Liver (tissue), 9 donors: ENCODE results near the gene TAPT1. TPM values are rescaled to one million over a fixed set of nuclear protein-coding genes. Genes with fewer than 3 reads are reported as not detected.

ENCODE experiments used
- DNase-seq: peaks from one replicate; pipeline ENCODE4 v3.0.0-alpha.2; 2017; ENCODE audit warnings: low spot score
- H3K27ac ChIP-seq, 2 donors: one replicate each; pipeline ENCODE4 v1.7.0; 2013; ENCODE audit warnings: inconsistent platforms in 2 of 2, low read length in 2 of 2, control low read depth in 1 of 2, low read depth in 1 of 2, mild to moderate bottlenecking in 1 of 2
- H3K27me3 ChIP-seq, 4 donors: one replicate each; pipeline versions ENCODE4 v1.6.1 to v1.7.0; 2013; ENCODE audit warnings: low read length in 3 of 4, inconsistent platforms in 1 of 4, mild to moderate bottlenecking in 1 of 4, moderate library complexity in 1 of 4; ENCODE audit not compliant: control insufficient read depth in 4 of 4, insufficient read depth in 4 of 4
- H3K36me3 ChIP-seq, 4 donors: one replicate each; pipeline versions ENCODE4 v1.6.1 to v1.7.0; 2013; ENCODE audit warnings: low read length in 3 of 4, mild to moderate bottlenecking in 3 of 4, low read depth in 1 of 4, moderate library complexity in 1 of 4; ENCODE audit not compliant: control insufficient read depth in 4 of 4, insufficient read depth in 3 of 4
- H3K4me1 ChIP-seq, 4 donors: one replicate each; pipeline versions ENCODE4 v1.6.1 to v1.7.0; 2013; ENCODE audit warnings: low read length in 3 of 4, mild to moderate bottlenecking in 3 of 4, moderate library complexity in 1 of 4; ENCODE audit not compliant: control insufficient read depth in 4 of 4, insufficient read depth in 4 of 4
- H3K4me3 ChIP-seq, 3 donors: one replicate each; pipeline versions ENCODE4 v1.6.1 to v1.7.0; 2013; ENCODE audit warnings: low read length in 3 of 3, control low read depth in 1 of 3, low read depth in 1 of 3, mild to moderate bottlenecking in 1 of 3
- H3K9ac ChIP-seq, 2 donors: one replicate each; pipeline ENCODE4 v1.7.0; 2013; ENCODE audit warnings: low read length in 2 of 2, mild to moderate bottlenecking in 2 of 2, moderate library complexity in 2 of 2, control low read depth in 1 of 2, low read depth in 1 of 2
- H3K9me3 ChIP-seq, 4 donors: one replicate each; pipeline versions ENCODE4 v1.6.1 to v1.7.0; 2013; ENCODE audit warnings: low read length in 3 of 4; ENCODE audit not compliant: control insufficient read depth in 4 of 4
- FOXA1 ChIP-seq: IDR thresholded peaks from 2 replicates; pipeline ENCODE4 v1.6.1; 2016; ENCODE audit warnings: antibody characterized with exemption
- GABPA ChIP-seq, 2 donors: IDR thresholded peaks in 1 of 2; conservative IDR thresholded peaks in 1 of 2; 2 replicates each; pipeline ENCODE4 v1.6.1; 2016; ENCODE audit warnings: antibody characterized with exemption in 2 of 2, mild to moderate bottlenecking in 1 of 2, moderate library complexity in 1 of 2
- HNF4A ChIP-seq, 2 donors: conservative IDR thresholded peaks; 2 replicates each; pipeline ENCODE4 v1.6.1; 2016; ENCODE audit warnings: antibody characterized with exemption in 2 of 2, mild to moderate bottlenecking in 2 of 2
- HNF4G ChIP-seq: IDR thresholded peaks from 2 replicates; pipeline ENCODE4 v1.6.1; 2016; ENCODE audit warnings: antibody characterized with exemption
- JUND ChIP-seq, 2 donors: IDR thresholded peaks; 2 replicates each; pipeline ENCODE4 v1.6.1; 2016; ENCODE audit warnings: antibody characterized with exemption in 2 of 2
- NR2F2 ChIP-seq: IDR thresholded peaks from 2 replicates; pipeline ENCODE4 v1.6.1; 2016; ENCODE audit warnings: antibody characterized with exemption
- RXRA ChIP-seq, 2 donors: IDR thresholded peaks; 2 replicates each; pipeline ENCODE4 v1.6.1; 2017 to 2018; ENCODE audit warnings: antibody characterized with exemption in 2 of 2, mild to moderate bottlenecking in 1 of 2
- TAF1 ChIP-seq: conservative IDR thresholded peaks from 2 replicates; pipeline ENCODE4 v1.6.1; 2016; ENCODE audit warnings: antibody characterized with exemption, mild to moderate bottlenecking
- WGBS: extraction: QIAGEN DNeasy Blood & Tissue Kit; methylation state at CpG from one replicate; pipeline ENCODE4 v1.1.7; 2013; 5-methylcytosine and 5-hydroxymethylcytosine counted together
- polyA plus RNA-seq, 2 donors: library from polyadenylated mRNA; stranded (reverse) in 1 of 2; unstranded in 1 of 2; fragments of 200-250 nt in 1 of 2; fragments of >200 nt in 1 of 2; fragmentation: Nextera tagmentation in 1 of 2; extraction: Ambion mirVana in 1 of 2; gene quantifications; one replicate each; pipeline versions ENCODE4 v1.2.1 to v1.2.3, GENCODE V29; 2013 to 2015
- total RNA-seq, 2 donors: library from RNA; depleted of rRNA; stranded (reverse); fragments of >200 nt; gene quantifications; one replicate each; pipeline ENCODE4 v1.2.3, GENCODE V29; 2014
- TF ChIP-seq, protein P1 (sequence below): IDR thresholded peaks from 2 replicates; pipeline ENCODE4 v1.6.1; 2016; ENCODE audit warnings: antibody characterized with exemption
- TF ChIP-seq, protein P2 (sequence below): fragments of 150-350 bp; IDR thresholded peaks from 2 replicates; pipeline ENCODE4 v1.5.1; 2017; ENCODE audit warnings: improper control_type of control experiment, low read depth, low read length; ENCODE audit not compliant: missing input control
- TF ChIP-seq, protein P3 (sequence below): IDR thresholded peaks from 2 replicates; pipeline ENCODE4 v1.6.1; 2016; ENCODE audit warnings: antibody characterized with exemption
- donor health status: healthy.
- donor health status: healthy.
- donor health status: healthy.
- donor health status: healthy.
- donor health status: healthy.

TAPT1 gene
- total and polyA plus RNA-seq, 4 donors, result 12.2 to 53.7 (median 22.1) TPM

DNA sequence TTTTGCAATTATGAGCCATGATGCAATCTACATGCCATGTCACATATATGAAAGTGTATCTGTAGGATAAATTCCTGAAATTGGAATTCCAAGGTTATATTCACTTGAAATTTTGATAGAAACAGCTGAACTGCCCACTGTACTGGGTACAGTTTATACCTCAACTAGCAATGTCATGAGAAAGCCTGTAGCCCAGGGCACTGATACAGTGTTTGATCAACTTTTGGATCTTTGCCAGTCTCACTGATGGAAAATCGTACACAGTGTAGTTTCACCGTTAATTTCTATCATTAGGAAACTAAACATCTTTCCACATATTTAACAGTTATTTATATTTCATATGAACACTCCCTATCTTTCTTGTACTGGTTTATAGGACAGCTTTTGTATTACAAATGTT is 34.2 kb downstream of the TAPT1 start:
- H3K9ac ChIP-seq, result no peak overlapping the region
- TF ChIP-seq, protein P1, sequence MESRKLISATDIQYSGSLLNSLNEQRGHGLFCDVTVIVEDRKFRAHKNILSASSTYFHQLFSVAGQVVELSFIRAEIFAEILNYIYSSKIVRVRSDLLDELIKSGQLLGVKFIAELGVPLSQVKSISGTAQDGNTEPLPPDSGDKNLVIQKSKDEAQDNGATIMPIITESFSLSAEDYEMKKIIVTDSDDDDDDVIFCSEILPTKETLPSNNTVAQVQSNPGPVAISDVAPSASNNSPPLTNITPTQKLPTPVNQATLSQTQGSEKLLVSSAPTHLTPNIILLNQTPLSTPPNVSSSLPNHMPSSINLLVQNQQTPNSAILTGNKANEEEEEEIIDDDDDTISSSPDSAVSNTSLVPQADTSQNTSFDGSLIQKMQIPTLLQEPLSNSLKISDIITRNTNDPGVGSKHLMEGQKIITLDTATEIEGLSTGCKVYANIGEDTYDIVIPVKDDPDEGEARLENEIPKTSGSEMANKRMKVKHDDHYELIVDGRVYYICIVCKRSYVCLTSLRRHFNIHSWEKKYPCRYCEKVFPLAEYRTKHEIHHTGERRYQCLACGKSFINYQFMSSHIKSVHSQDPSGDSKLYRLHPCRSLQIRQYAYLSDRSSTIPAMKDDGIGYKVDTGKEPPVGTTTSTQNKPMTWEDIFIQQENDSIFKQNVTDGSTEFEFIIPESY, result no peak
- TF ChIP-seq, protein P2, sequence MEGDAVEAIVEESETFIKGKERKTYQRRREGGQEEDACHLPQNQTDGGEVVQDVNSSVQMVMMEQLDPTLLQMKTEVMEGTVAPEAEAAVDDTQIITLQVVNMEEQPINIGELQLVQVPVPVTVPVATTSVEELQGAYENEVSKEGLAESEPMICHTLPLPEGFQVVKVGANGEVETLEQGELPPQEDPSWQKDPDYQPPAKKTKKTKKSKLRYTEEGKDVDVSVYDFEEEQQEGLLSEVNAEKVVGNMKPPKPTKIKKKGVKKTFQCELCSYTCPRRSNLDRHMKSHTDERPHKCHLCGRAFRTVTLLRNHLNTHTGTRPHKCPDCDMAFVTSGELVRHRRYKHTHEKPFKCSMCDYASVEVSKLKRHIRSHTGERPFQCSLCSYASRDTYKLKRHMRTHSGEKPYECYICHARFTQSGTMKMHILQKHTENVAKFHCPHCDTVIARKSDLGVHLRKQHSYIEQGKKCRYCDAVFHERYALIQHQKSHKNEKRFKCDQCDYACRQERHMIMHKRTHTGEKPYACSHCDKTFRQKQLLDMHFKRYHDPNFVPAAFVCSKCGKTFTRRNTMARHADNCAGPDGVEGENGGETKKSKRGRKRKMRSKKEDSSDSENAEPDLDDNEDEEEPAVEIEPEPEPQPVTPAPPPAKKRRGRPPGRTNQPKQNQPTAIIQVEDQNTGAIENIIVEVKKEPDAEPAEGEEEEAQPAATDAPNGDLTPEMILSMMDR, result no peak
- TF ChIP-seq HNF4A (conservative IDR thresholded peaks at IDR 0.05) (no peak), NR2F2 (no peak), HNF4G (no peak)
- TF ChIP-seq, protein P3, sequence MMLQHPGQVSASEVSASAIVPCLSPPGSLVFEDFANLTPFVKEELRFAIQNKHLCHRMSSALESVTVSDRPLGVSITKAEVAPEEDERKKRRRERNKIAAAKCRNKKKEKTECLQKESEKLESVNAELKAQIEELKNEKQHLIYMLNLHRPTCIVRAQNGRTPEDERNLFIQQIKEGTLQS, result no peak
- no peak overlapping the region for H3K27ac ChIP-seq
- no peak overlapping the region for H3K4me3 ChIP-seq
- H3K4me1 ChIP-seq, result peaks cover 0 to 3% (median under 1%) of the 10 kb centered on the region in 4 donors
- peaks cover 2 to 28% (median 17%) of the 10 kb centered on the region in 4 donors for H3K36me3 ChIP-seq
- no peak for DNase-seq
- no peaks in the 10 kb centered on the region for H3K27me3 ChIP-seq
- WGBS, result 35% methylated on average over 2 of the region's 2 CpGs
- no peaks in the 10 kb centered on the region for H3K9me3 ChIP-seq

DNA sequence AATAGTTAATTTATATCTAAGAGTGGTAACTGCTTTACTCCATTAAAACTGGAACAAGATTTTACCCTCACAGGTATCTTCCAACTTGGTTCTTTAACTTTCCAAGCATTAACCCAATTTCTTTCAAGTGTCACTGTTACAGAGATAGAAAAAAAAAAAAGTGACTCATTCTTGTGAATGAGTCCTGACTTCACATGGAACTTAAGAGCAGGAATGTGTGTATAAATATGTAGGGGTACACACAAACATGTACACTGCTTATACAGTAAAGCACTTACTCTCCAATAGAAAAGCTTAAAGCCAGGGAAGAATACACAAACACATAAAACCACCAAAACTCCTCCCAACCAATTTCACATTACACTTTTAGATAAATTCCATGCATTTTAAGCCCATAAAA is 38.8 kb downstream of the TAPT1 start:
- H3K4me3 ChIP-seq, result no peak overlapping the region
- peaks cover 2 to 47% (median 29%) of the 10 kb centered on the region in 4 donors for H3K36me3 ChIP-seq
- H3K9me3 ChIP-seq, result no peaks in the 10 kb centered on the region
- no peak for DNase-seq
- no peak overlapping the region for H3K27ac ChIP-seq
- H3K4me1 ChIP-seq, result no peaks in the 10 kb centered on the region
- H3K27me3 ChIP-seq, result no peaks in the 10 kb centered on the region
- no peak overlapping the region for H3K9ac ChIP-seq
- TF ChIP-seq RXRA (IDR thresholded peaks at IDR 0.05) (no peak), HNF4A (conservative IDR thresholded peaks at IDR 0.05) (no peak), FOXA1 (no peak), HNF4G (no peak), TAF1 (no peak), GABPA (IDR thresholded peaks at IDR 0.05 in 1 of 2, conservative IDR thresholded peaks at IDR 0.05 in 1 of 2) (no peak), JUND (IDR thresholded peaks at IDR 0.05) (no peak)

DNA sequence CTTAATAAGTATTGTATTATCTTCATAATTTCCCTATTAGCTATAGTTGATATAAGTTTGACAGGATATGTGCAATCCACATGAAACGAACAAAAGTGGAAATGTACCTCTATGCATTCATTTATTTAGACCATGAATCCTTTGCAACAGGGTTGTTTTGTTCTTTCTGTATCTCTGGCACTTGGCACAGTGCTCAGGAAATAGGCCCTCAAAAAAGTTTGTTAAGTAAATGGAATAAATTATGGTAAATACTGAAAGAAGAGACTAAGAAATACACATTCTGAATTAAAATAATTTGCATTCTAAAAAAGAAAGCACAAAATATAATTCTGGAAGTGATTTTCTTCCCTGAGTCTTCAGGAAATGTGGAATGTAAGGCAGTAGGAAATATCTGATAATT is 39.3 kb downstream of the TAPT1 start:
- H3K4me1 ChIP-seq, result no peaks in the 10 kb centered on the region
- no peak overlapping the region for H3K27ac ChIP-seq
- 89% methylated on average over 1 of the region's 1 CpG for whole genome bisulfite sequencing
- H3K36me3 ChIP-seq, result peaks cover 2 to 48% (median 30%) of the 10 kb centered on the region in 4 donors
- DNase-seq, result no peak
- TF ChIP-seq, protein P1, result no peak
- TF ChIP-seq NR2F2 (no peak), FOXA1 (no peak), TAF1 (no peak), HNF4A (conservative IDR thresholded peaks at IDR 0.05) (no peak)
- TF ChIP-seq, protein P2, result no peak
- no peaks in the 10 kb centered on the region for H3K9me3 ChIP-seq
- no peak overlapping the region for H3K9ac ChIP-seq
- H3K4me3 ChIP-seq, result no peak overlapping the region
- H3K27me3 ChIP-seq, result no peaks in the 10 kb centered on the region
